ENCODE results near the gene ARG2. TPM values are rescaled to one million over a fixed set of nuclear protein-coding genes. Genes with fewer than 3 reads are reported as not detected.
"Not testable (repeated sequence)": the region's sequence is repeated elsewhere in the genome, so short reads cannot be mapped to it uniquely, and the experiment has no call there.

Gene ARG2
- total RNA-seq, 2 donors from 2014 or later = 8.5 to 12.1 TPM

DNA sequence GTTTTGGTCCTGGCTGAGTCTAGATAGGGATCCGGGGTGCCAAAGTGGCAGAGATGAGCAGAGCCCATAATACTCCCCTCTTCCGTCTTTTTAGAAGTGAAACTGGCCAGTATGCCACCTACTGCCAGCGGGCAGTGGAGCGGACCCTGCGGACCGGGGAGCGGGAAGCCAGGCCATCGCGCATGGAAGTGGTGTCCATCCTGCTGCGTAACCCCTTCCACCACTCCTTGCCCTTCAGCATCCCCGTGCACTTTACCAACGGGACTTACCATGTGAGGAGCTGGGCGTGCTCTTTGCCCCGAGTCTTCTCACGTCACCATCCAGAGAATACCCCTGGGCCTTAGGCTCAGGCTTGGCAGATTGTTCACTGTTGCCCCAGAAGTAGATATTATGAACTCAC lies 40.7 kb upstream of the ARG2 start:
- H3K27me3 Mint-ChIP-seq (ENCODE audit: low read depth) = no peaks in the 10 kb centered on the region
- DNase-seq = no peak
- H3K4me1 Mint-ChIP-seq (ENCODE audit: low read depth) = no peaks in the 10 kb centered on the region
- H3K4me3 Mint-ChIP-seq = no peak overlapping the region
- no peak for ATAC-seq (replicated peaks in 1 of 2)
- H3K9me3 Mint-ChIP-seq = no peaks in the 10 kb centered on the region
- H3K36me3 Mint-ChIP-seq (ENCODE audit: insufficient read depth in 2 of 2) = no peaks in the 10 kb centered on the region
- H3K27ac Mint-ChIP-seq = no peak overlapping the region

DNA sequence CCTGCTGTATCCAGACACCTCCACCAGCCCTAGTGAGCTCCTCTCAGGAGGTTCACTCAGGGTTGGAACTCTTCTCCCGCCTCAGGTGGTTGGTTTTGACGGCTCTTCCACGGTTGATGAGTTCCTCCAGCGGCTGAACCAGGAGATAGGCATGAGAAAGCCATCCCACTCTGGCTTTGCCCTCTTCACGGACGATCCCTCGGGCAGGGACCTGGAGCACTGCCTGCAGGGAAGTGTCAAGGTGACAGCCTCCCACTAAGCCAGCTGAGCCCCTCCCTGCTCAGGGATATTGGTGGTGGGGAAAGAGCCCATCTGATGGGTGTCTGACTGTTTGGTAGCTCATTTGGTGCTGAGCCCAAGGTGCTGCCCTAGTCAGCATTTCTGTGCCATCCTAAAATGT lies 40.1 kb upstream of the ARG2 start:
- ATAC-seq (replicated peaks in 1 of 2) (no peak), DNase-seq (no peak)
- Mint-ChIP-seq H3K36me3 (ENCODE audit: insufficient read depth in 2 of 2) (no peaks in the 10 kb centered on the region), H3K9me3 (no peaks in the 10 kb centered on the region), H3K4me1 (ENCODE audit: low read depth) (no peaks in the 10 kb centered on the region), H3K4me3 (no peak overlapping the region), H3K27me3 (ENCODE audit: low read depth) (no peaks in the 10 kb centered on the region), H3K27ac (no peak overlapping the region)

DNA sequence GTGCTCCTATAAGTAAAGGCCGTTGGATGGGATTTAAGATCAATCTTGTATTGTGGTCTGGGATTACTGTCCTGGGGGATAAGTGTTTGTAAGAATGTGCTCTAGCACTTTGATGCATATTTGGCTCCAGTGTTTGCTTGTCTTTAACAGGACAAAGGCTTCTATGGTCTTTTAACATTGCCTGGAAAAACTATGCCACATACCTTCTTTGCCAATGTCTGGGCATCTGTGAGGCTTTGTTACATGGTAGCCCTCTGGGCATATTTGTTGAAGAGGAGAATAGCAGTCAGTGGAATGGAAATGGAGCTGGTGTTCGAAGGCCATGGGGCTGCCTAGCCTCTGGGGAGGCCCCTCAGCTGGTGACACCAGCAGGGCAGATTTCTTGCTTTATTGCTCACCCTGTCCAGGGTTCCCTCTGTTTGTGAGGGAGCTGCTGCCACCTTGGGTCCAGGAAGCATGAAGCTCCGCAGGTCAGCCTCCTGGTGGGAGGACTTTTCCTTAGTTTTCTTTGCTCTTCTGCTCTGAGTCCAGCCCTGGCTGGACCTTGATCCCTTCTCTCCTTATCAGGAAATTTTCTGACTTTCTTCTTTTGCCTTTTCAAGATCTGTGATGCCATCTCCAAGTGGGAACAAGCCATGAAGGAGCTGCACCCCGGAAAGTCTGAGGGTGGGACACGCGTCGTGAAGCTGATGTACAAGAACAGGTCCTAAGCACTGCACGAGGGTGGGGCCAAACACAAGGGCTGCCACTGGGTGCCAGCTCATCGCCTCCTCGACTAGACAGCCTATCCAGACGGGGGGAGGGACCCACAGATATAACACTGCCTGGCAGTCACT lies 39.2 kb upstream of the ARG2 start:
- DNase-seq = no peak
- ATAC-seq (replicated peaks in 1 of 2) = no peak
- H3K36me3 Mint-ChIP-seq (ENCODE audit: insufficient read depth in 2 of 2) = no peaks in the 10 kb centered on the region

DNA sequence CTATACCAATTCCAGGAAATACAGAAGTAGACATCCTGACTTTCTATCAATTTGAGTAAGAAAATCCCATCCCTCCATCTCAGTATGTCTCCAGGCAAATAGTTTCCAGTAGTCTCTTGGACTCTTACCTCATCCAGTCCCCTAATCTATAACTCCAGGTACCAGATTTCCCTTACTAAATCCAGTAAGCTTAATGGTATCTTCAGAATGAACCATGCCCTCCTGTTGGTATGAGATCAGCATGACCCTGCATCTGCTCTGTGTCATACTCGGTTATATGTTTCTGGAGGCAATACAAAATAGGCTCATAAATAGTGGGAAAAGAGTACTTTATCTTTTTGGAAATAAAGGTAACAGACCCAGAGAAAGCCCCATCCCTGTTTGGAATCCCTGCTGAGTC lies 38.1 kb upstream of the ARG2 start:
- Mint-ChIP-seq H3K27ac (no peak overlapping the region), H3K4me1 (ENCODE audit: low read depth) (no peaks in the 10 kb centered on the region)

More for the DNA sequence above, 39.2 kb upstream of the ARG2 start:
- Mint-ChIP-seq H3K4me3 (no peak overlapping the region), H3K27ac (no peak overlapping the region), H3K9me3 (no peaks in the 10 kb centered on the region), H3K27me3 (ENCODE audit: low read depth) (no peaks in the 10 kb centered on the region), H3K4me1 (ENCODE audit: low read depth) (no peaks in the 10 kb centered on the region)

DNA sequence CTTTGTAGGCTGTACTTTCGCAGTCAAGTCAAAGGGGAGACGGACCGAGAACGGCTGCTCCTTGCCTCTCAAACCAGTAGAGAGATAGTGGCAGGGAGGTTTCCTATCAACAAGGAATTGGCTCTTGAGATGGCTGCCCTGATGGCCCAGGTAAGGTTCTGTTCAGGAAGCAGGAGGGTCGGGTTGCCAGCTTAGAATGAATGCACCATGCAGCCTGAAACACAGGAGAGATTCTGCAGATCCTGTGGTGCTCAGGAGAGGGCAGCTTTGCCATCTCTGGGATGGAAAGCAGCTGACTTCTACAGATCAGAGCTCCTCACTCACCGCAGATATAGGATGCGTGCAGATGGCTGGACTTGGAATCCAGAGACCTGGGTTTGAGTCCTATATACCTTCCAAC lies 37.7 kb upstream of the ARG2 start:
- DNase-seq = no peak
- no peaks in the 10 kb centered on the region for H3K27me3 Mint-ChIP-seq (ENCODE audit: low read depth)
- no peak overlapping the region for H3K4me3 Mint-ChIP-seq
- H3K4me1 Mint-ChIP-seq (ENCODE audit: low read depth) = no peaks in the 10 kb centered on the region
- ATAC-seq (replicated peaks in 1 of 2) = no peak
- no peaks in the 10 kb centered on the region for H3K9me3 Mint-ChIP-seq
- no peaks in the 10 kb centered on the region for H3K36me3 Mint-ChIP-seq (ENCODE audit: insufficient read depth in 2 of 2)
- no peak overlapping the region for H3K27ac Mint-ChIP-seq

More for the DNA sequence above, 38.1 kb upstream of the ARG2 start:
- no peak for ATAC-seq (replicated peaks in 1 of 2)
- Mint-ChIP-seq H3K36me3 (ENCODE audit: insufficient read depth in 2 of 2) (no peaks in the 10 kb centered on the region), H3K27me3 (ENCODE audit: low read depth) (no peaks in the 10 kb centered on the region), H3K9me3 (no peaks in the 10 kb centered on the region), H3K4me3 (no peak overlapping the region)
- DNase-seq = no peak

DNA sequence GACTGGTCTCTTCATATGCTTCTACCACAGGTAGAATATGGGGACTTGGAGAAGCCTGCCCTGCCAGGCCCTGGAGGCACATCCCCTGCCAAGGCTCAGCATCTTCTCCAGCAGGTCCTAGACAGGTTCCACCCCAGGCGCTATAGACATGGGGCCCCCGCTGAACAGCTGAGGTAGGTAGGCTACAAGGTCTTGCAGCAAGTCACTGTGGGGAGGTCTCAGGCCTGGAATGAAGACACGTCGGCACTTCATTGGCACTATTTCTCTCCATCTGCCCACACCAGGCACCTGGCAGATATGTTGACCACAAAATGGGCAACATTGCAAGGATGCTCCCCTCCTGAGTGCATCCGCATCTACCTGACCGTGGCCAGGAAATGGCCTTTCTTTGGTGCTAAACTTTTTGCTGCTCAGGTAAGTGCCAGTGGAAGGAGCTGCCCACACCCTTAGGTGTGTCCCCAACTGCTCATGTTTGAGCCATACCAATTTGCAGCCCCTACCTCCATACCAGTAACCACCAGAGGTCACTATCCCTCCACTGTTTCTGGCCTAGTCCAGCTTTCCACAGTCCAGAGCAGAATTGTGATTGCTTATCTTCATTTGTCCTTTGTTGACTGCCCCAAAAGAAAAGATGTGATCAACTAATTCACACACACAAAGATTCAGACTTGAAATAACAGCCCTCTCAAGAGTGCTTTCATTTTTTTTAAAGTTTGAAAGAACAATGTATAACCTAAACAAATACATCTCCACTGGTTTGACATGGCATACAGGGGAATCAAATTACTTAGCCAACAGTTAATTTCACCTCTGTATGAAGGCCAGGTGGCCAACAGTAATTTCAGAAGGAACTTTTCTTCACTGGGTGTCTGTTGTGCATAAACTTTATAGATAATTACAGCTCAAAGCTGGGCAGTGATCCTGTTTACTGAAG lies 35.7 kb upstream of the ARG2 start:
- peak; percentile 35 to 45 for DNase-seq
- no peak overlapping the region for H3K4me3 Mint-ChIP-seq
- H3K9me3 Mint-ChIP-seq = no peaks in the 10 kb centered on the region
- H3K36me3 Mint-ChIP-seq (ENCODE audit: insufficient read depth in 2 of 2) = no peaks in the 10 kb centered on the region
- peak overlapping the region; percentile 54 for H3K27ac Mint-ChIP-seq
- H3K27me3 Mint-ChIP-seq (ENCODE audit: low read depth) = no peaks in the 10 kb centered on the region
- ATAC-seq (replicated peaks in 1 of 2) = peak; percentile 75 to 82
- no peaks in the 10 kb centered on the region for H3K4me1 Mint-ChIP-seq (ENCODE audit: low read depth)

DNA sequence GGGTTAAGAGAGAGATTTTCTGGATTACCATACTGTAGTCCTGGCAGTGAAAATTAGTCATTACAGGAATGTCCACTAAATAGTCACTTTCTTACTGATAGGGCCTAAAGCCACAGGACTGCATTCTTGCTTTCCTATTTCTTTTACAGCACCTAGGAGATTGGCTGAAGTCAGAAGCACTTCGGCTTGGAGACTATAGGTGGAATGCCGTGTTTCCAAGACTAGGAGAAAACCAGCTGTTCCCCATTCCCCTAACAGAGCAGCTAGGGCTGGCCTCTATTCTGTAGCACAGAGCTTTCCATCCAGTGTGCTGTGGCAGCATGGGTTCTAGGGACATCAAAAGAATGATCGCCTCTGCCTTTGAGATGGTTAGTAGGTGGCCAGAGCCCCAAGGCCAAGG lies 34.7 kb upstream of the ARG2 start:
- DNase-seq = no peak
- Mint-ChIP-seq H3K36me3 (ENCODE audit: insufficient read depth in 2 of 2) (peaks cover 0 to 2% of the 10 kb centered on the region in 2 donors), H3K27ac (no peak overlapping the region), H3K4me1 (ENCODE audit: low read depth) (no peaks in the 10 kb centered on the region), H3K9me3 (no peaks in the 10 kb centered on the region), H3K27me3 (ENCODE audit: low read depth) (no peaks in the 10 kb centered on the region), H3K4me3 (no peak overlapping the region)
- ATAC-seq (replicated peaks in 1 of 2) = no peak

DNA sequence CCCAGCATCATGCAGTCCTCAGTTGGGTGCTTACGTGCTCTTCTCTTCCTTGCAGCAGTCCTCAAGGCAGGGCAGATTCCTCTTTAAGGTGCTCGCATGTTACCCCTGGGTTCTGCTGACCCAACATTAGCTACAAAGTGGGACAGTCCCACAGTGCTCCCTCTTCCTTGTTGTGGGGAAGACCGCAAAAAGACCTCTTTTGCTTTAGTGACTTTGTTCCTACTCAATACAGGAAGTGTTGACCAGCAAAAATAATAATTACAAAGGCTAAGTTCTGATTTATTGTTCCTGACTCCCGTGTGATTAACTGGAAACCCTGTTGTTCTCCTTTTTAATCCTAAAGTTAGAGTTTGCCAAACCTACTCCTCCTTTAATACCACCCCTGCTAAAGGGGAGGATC lies 33.4 kb upstream of the ARG2 start:
- Mint-ChIP-seq H3K27me3 (ENCODE audit: low read depth) (no peaks in the 10 kb centered on the region), H3K4me1 (ENCODE audit: low read depth) (no peaks in the 10 kb centered on the region), H3K27ac (peak overlapping the region; percentile 87), H3K9me3 (no peaks in the 10 kb centered on the region), H3K4me3 (no peak overlapping the region), H3K36me3 (ENCODE audit: insufficient read depth in 2 of 2) (peaks cover 0 to 2% of the 10 kb centered on the region in 2 donors)
- DNase-seq (no peak), ATAC-seq (replicated peaks in 1 of 2) (no peak)

DNA sequence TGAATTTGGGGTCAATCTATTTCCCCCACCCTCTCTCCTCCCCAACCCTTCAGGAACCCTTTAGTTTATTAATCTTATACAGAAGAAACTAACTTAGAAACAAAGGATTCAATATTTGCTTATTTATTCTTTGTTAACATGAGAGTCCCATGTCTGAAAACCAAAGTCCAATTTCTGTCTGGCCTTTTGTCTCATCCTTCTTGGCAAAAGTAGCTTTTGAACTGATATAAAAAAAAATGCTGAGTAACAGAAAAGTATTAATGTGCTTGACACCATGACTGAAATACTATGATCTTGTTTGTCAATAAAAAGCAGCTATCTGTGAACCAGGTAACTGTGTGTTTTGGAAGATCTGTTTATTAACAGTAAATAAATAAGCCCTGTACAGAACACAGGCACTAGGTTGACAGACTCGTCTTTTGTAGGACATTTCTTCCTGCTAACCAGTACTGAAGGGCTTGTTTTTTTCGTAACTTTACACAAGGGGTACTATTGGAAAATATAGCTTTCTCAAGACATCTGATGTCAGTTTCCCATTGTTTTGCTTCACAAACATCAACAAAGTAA lies 30.4 kb upstream of the ARG2 start:
- no peak overlapping the region for H3K27ac Mint-ChIP-seq
- no peaks in the 10 kb centered on the region for H3K27me3 Mint-ChIP-seq (ENCODE audit: low read depth)
- peaks cover 2 to 3% of the 10 kb centered on the region in 2 donors for H3K36me3 Mint-ChIP-seq (ENCODE audit: insufficient read depth in 2 of 2)
- ATAC-seq (replicated peaks in 1 of 2) = no peak
- no peak overlapping the region for H3K4me3 Mint-ChIP-seq
- no peaks in the 10 kb centered on the region for H3K9me3 Mint-ChIP-seq
- H3K4me1 Mint-ChIP-seq (ENCODE audit: low read depth) = no peaks in the 10 kb centered on the region
- DNase-seq = no peak

DNA sequence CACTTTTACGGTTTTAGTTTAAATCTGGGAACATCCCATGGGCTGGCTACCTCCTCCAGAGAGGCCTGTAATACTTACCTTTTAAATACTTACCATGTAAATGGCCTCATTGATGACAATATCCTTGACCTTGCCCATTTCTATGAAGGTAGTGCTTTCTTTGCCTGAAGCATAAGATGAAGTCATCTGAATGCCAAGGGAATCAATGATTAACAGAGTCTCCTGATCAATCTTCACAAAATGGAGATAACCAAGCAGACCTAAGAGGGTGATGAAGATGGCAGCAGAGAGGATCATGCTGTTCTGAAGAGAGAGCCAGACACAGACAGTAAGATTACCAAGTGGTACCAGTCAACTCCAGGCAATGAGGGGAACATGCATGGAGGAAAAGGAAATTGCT lies 26.1 kb upstream of the ARG2 start:
- not testable (repeated sequence) for ATAC-seq (replicated peaks in 1 of 2); H3K27me3 Mint-ChIP-seq (ENCODE audit: low read depth); H3K4me3 Mint-ChIP-seq; H3K36me3 Mint-ChIP-seq (ENCODE audit: insufficient read depth in 2 of 2); DNase-seq; H3K9me3 Mint-ChIP-seq; H3K27ac Mint-ChIP-seq
- H3K4me1 Mint-ChIP-seq (ENCODE audit: low read depth) = peaks cover 16% of the 10 kb centered on the region

DNA sequence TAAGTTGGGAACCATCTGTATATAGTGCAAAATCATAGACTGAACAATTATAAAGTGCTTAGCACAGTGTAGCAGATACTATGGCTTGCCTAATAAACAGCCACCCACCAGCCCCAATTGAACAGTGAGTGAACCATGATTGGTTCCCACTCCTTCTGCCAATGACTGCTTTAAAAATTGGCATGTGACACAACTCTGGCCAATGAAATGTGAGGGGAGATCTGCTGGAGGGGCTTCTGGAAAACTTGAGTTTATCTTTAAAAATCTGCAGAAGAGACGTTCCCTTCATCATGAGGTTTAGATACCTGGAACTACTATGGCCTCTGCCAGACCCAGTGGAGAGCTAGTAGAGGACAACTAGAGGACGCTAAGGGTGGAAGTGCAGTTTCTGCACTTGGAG lies 24.3 kb upstream of the ARG2 start:
- Mint-ChIP-seq H3K36me3 (ENCODE audit: insufficient read depth in 2 of 2) (peaks cover 4 to 5% of the 10 kb centered on the region in 2 donors), H3K9me3 (no peaks in the 10 kb centered on the region), H3K27ac (no peak overlapping the region)

DNA sequence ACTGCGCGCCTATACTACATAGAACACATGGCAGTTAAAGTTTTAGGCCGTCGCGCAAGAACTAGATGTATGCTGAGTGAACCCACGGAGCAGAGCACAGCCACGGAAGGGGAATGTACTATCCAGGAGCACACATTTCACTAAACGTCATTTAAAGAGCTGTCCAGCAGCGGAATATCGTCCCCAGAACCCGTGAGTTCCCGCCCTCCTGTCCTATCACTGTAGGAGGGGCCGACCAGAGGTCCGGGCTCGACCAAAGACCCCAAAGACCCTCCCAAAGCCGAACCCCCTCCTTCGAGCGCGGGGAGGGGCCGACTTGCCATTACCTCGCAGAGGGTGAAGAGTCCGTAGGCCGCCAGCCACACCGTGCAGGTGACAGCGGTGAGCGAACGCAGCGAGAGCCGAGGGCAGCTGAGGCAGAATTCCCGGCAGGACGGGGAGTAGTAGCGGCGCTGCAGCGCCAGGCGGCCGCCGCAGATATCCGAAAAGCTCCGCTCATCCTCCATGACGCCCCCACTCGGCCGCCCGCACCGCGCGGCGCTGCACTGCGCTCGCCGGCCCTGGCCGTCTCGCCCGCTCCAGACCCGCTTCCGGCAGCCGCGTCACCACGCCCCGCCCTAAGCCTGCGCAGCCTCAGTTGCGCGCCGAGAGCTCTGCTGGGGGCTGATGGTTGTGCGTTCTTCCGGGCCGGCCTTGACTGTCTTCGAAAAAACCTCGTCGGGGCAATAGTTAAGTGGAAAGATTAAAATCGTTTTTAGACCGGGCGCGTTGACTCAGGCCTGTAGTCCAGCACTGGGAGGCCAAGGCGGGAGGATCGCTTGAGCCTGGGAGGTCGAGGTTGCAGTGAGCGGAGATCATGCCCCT lies 19.8 kb upstream of the ARG2 start, which contains the start of gene PIGH:
TSS of gene PIGH (minus strand) at position 571 of the 864 bp plus-strand sequence. CDS start at position 506, 65 bp downstream.
- ATAC-seq (replicated peaks in 1 of 2) (peak; percentile 99 to 100), DNase-seq (peak; percentile 97)
- peak within 1 kb of the TSS; percentile 89 for H3K27ac Mint-ChIP-seq
- no peaks in the 10 kb centered on the region for H3K27me3 Mint-ChIP-seq (ENCODE audit: low read depth)
- peak within 1 kb of the TSS; percentile 95 to 97 for H3K4me3 Mint-ChIP-seq
- peaks cover 37% of the 10 kb centered on the region for H3K4me1 Mint-ChIP-seq (ENCODE audit: low read depth)
- peaks cover 0 to 5% of the 10 kb centered on the region in 2 donors for H3K9me3 Mint-ChIP-seq
- peaks cover 3% of the 10 kb centered on the region in 2 donors for H3K36me3 Mint-ChIP-seq (ENCODE audit: insufficient read depth in 2 of 2)

More for the DNA sequence above, 24.3 kb upstream of the ARG2 start:
- peaks cover 29% of the 10 kb centered on the region for H3K4me1 Mint-ChIP-seq (ENCODE audit: low read depth)
- H3K4me3 Mint-ChIP-seq = no peak overlapping the region
- ATAC-seq (replicated peaks in 1 of 2) (no peak), DNase-seq (no peak)
- no peaks in the 10 kb centered on the region for H3K27me3 Mint-ChIP-seq (ENCODE audit: low read depth)
